Measurements from ENCODE around the gene ALOXE3.

ALOXE3 gene

GRCh38 chr17:8046929-8047768 lies 71.2 kb downstream of the ALOXE3 start:
- DNase-seq: no peak

- DNase-seq: no peak
These were observed 71.9 kb downstream of the ALOXE3 start for GRCh38 chr17:8046306-8046928.

Measured in fibroblast of skin of abdomen (primary cell).